ENCODE results near the gene HIP1R. TPM values are rescaled to one million over a fixed set of nuclear protein-coding genes. Genes with fewer than 3 reads are reported as not detected.

The HIP1R gene
- total and polyA plus RNA-seq, 2 of the 8 experiments (the other 6 are each of a cell fraction or from before 2014, with no cell fraction given): 11.2 to 14.5 TPM

- no peak overlapping the region for H3K4me3 ChIP-seq (ENCODE audit: extremely low read depth in 1 of 4, insufficient read depth in 2 of 4, low read depth in 3 of 4, low read length in 4 of 4)
- H2AK5ac ChIP-seq (ENCODE audit: low read depth, low read length): no peak overlapping the region
- FAIRE-seq (no peak), DNase-seq (ENCODE audit: low read depth in 1 of 2, low spot score in 2 of 2) (no peak)
- H3K27ac ChIP-seq (ENCODE audit: low read depth, low read length): no peak overlapping the region
- H3K4ac ChIP-seq (replicated peaks; ENCODE audit: insufficient read length, low read depth, low read length): no peak overlapping the region
- no peak overlapping the region for H3K14ac ChIP-seq (ENCODE audit: insufficient read length)
- peak overlapping the region; percentile 2; the same call in 1 of the 2 replicates for H2BK12ac ChIP-seq (ENCODE audit: low read depth, low read length)
- 86% methylated on average over 13 of the region's 13 CpGs; no CpG with 5 or more reads in 1 of the 2 experiments for WGBS, 2 experiments (ENCODE audit: extremely low coverage in 1 of 2, insufficient coverage in 1 of 2, insufficient read length in 1 of 2, insufficient replicate concordance in 2 of 2, low coverage in 1 of 2, low lambda C conversion rate in 2 of 2, missing lambda C conversion rate in 1 of 2)
- H3K23me2 ChIP-seq (ENCODE audit: low read depth, low read length): no peaks in the 10 kb centered on the region; the same call in 1 of the 2 replicates
- POLR2A ChIA-PET (ENCODE audit: partially characterized antibody): interaction anchor here (0.7 kb wide), 1 partner anchor 19 kb away, joined by 3 read pairs; no protein-coding TSS in a partner anchor
- peaks cover 1 to 9% (median 7%) of the 10 kb centered on the region in 4 experiments for H3K27me3 ChIP-seq (replicated peaks in 1 of 4; ENCODE audit: control insufficient read depth in 3 of 4, extremely low read depth in 1 of 4, insufficient read depth in 3 of 4, low read length in 3 of 4)
- no peak overlapping the region for H3K9ac ChIP-seq (replicated peaks in 1 of 4; ENCODE audit: extremely low read depth in 1 of 4, low read depth in 3 of 4, low read length in 3 of 4)
- H2BK20ac ChIP-seq (ENCODE audit: low read length): no peak overlapping the region
- peaks cover 0 to 61% of the 10 kb centered on the region in 2 experiments; a peak in 3 of 4 replicates for H3K79me2 ChIP-seq (ENCODE audit: control insufficient read depth in 1 of 2, insufficient read depth in 2 of 2, low read length in 2 of 2)
- H4K20me1 ChIP-seq (replicated peaks in 1 of 2; ENCODE audit: control insufficient read depth in 1 of 2, insufficient read depth in 2 of 2, low read length in 2 of 2): peaks cover 4 to 27% of the 10 kb centered on the region in 2 experiments
- H4K91ac ChIP-seq (replicated peaks; ENCODE audit: insufficient read length, low read length): no peak overlapping the region
- H2AFZ ChIP-seq (ENCODE audit: low read length): no peak overlapping the region
- no peak overlapping the region for H2BK5ac ChIP-seq (ENCODE audit: low read depth, low read length)
- no peaks in the 10 kb centered on the region for H3K9me3 ChIP-seq (ENCODE audit: insufficient read depth in 2 of 2, low read depth in 1 of 2, low read length in 1 of 2)
- H3K36me3 ChIP-seq (ENCODE audit: control insufficient read depth in 2 of 4, insufficient read depth in 4 of 4, low read length in 3 of 4): no peaks in the 10 kb centered on the region
- H3K4me1 ChIP-seq (replicated peaks in 1 of 4; ENCODE audit: control insufficient read depth in 3 of 4, insufficient read depth in 4 of 4, low read length in 3 of 4): peaks cover 6 to 26% (median 14%) of the 10 kb centered on the region in 4 experiments
- H3K18ac ChIP-seq (ENCODE audit: extremely low read depth, low read length): no peak overlapping the region; the same call in 1 of the 2 replicates
- no peak overlapping the region; a peak in 1 of 4 replicates for H3K4me2 ChIP-seq (ENCODE audit: insufficient read depth in 1 of 2, low read depth in 2 of 2, low read length in 2 of 2)
- no peak overlapping the region for H2BK120ac ChIP-seq (replicated peaks; ENCODE audit: low read depth, low read length)
- CTCF ChIA-PET (ENCODE audit: partially characterized antibody): interaction anchor here (0.5 to 2.8 kb wide), 13 partner anchors 8 to 304 kb away, joined by 3 to 11 read pairs (median 3); no protein-coding TSS in a partner anchor
- no peak overlapping the region for H2BK15ac ChIP-seq (ENCODE audit: low read length)
- H4K5ac ChIP-seq (ENCODE audit: insufficient read length, low read depth, low read length): no peak overlapping the region
- H3K79me1 ChIP-seq (ENCODE audit: low read depth, low read length): peaks cover 5% of the 10 kb centered on the region; the same call in 1 of the 2 replicates
- no peak overlapping the region for H3K56ac ChIP-seq (replicated peaks; ENCODE audit: insufficient read length, low read depth, low read length)
- H3K23ac ChIP-seq (ENCODE audit: insufficient read length): no peak overlapping the region
- no peak overlapping the region for H4K8ac ChIP-seq (ENCODE audit: extremely low read depth, insufficient read depth, low read length)
- TF ChIP-seq PHF8 (conservative IDR thresholded peaks at IDR 0.05; ENCODE audit: low read depth, low read length): no peak
- no peak for TF ChIP-seq EP300 (IDR thresholded peaks at IDR 0.05; ENCODE audit: borderline replicate concordance in 1 of 2, low read depth in 2 of 2, low read length in 2 of 2)
- TF ChIP-seq BCL11A (IDR thresholded peaks at IDR 0.05; ENCODE audit: low read depth in 2 of 2, low read length in 2 of 2): no peak
- TF ChIP-seq BACH1 (IDR thresholded peaks at IDR 0.05; ENCODE audit: low read length): no peak
- no peak for TF ChIP-seq RBBP5 (IDR thresholded peaks at IDR 0.05; ENCODE audit: borderline replicate concordance, low read depth, low read length)
- no peak for TF ChIP-seq KDM1A (IDR thresholded peaks at IDR 0.05; ENCODE audit: borderline replicate concordance, low read length)
- TF ChIP-seq TCF12 (IDR thresholded peaks at IDR 0.05; ENCODE audit: low read depth, low read length): no peak
- no peak for TF ChIP-seq SAP30 (IDR thresholded peaks at IDR 0.05; ENCODE audit: insufficient read depth, insufficient replicate concordance, low read length)
- TF ChIP-seq SUZ12 (IDR thresholded peaks at IDR 0.05; ENCODE audit: low read length): no peak
- TF ChIP-seq TAF7 (optimal IDR thresholded peaks at IDR 0.05; ENCODE audit: borderline replicate concordance, low read depth, low read length): no peak
- TF ChIP-seq KDM4A (IDR thresholded peaks at IDR 0.05; ENCODE audit: low read depth, low read length, severe bottlenecking): no peak
These were observed 54.7 kb downstream of the HIP1R start for GRCh38 chr12:122889761-122890520.
